AG09309 (cell line): Measurements from ENCODE around the gene TNNI2.
A peak's percentile ranks its signal among the peaks of the same experiment; 100 is the strongest.
"Not testable (repeated sequence)": the region's sequence is repeated elsewhere in the genome, so short reads cannot be mapped to it uniquely, and the experiment has no call there.

Source experiments
- DNase-seq: peaks from one replicate; pipeline ENCODE4 v3.0.0-alpha.2; 2010; ENCODE audit warnings: low read depth
- H3K4me3 ChIP-seq: 2 replicates; pipeline ENCODE4 v1.5.1; 2011; ENCODE audit warnings: mild to moderate bottlenecking, low read depth, low read length, moderate library complexity; ENCODE audit not compliant: control insufficient read depth
- CTCF ChIP-seq: IDR thresholded peaks from 2 replicates; pipeline ENCODE4 v1.5.1; 2011; ENCODE audit warnings: mild to moderate bottlenecking, low read depth, low read length, inconsistent platforms; ENCODE audit not compliant: insufficient read depth, control insufficient read depth; ENCODE audit errors: missing control alignments

Gene TNNI2

DNA sequence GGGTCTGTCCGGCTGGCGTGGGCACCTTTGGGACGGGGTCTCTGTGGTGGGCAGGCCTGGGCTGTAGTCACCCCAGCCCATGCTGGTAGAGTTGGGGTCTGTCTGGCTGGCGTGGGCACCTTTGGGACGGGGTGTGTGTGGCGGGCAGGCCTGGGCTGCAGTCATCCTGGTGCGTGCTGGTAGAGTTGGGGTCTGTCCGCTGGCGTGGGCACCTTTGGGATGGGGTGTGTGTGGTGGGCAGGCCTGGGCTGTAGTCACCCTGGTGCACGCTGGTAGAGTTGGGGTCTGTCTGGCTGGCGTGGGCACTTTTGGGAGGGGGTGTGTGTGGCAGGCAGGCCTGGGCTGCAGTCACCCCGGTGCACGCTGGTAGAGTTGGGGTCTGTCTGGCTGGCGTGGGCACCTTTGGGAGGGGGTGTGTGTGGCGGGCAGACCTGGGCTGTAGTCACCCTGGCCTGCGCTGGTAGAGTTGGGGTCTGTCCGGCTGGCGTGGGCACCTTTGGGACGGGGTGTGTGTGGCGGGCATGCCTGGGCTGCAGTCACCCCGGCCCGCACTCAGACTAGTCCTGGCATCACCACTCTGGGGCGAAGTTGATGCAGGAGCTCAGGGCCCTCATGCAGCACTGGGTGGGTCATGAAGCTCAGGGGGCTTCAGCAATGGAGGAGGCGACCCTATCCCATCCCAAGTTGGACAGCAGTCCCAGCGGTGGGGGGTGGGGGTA, 33.6 kb downstream of the TNNI2 start:
- DNase-seq, result no peak
- no peak overlapping the region for H3K4me3 ChIP-seq
- no peak for TF ChIP-seq CTCF

- H3K4me3 ChIP-seq, result no peak overlapping the region
- no peak for DNase-seq
- no peak for TF ChIP-seq CTCF
Observed at GRCh38 chr11:1873048-1873812, 34.4 kb downstream of the TNNI2 start.

GRCh38 chr11:1873813-1874150, 35.0 kb downstream of the TNNI2 start:
- DNase-seq, result not testable (repeated sequence)

DNA sequence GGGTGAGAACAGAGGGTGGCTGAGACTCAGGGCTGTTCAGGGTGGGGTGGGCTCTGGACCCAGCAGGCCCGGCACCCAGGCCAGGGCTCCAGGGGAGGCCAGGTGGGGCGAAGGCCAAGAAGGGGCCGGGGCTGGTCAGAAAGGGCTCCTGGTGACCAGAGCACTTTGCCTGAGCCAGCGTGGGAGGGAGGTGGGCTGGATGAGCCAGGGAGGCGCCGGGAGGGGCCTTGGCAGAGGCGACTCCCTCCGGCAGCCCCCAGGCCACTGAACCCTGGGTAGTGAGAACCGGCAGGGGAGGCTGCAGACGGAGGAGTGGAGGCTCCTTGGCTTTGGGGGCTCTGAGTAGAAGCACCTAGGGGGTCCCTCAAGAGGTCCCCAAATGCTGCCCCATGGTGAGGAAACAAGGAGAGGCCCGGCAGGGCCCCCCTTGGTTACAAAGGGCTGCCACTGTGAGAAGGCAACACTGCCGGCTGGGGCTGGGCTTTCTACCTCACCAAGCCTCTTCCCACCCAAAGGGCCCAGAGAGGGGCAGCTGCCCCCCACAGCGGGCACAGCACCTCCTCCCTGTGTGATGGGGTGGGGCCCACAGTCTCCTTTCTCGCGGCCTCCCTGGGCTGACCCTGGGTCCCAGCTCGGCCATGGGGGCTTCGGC, 35.8 kb downstream of the TNNI2 start:
- not testable (repeated sequence) for DNase-seq, H3K4me3 ChIP-seq

More at GRCh38 chr11:1873813-1874150, 35.0 kb downstream of the TNNI2 start:
- H3K4me3 ChIP-seq, result not testable (repeated sequence)

DNA sequence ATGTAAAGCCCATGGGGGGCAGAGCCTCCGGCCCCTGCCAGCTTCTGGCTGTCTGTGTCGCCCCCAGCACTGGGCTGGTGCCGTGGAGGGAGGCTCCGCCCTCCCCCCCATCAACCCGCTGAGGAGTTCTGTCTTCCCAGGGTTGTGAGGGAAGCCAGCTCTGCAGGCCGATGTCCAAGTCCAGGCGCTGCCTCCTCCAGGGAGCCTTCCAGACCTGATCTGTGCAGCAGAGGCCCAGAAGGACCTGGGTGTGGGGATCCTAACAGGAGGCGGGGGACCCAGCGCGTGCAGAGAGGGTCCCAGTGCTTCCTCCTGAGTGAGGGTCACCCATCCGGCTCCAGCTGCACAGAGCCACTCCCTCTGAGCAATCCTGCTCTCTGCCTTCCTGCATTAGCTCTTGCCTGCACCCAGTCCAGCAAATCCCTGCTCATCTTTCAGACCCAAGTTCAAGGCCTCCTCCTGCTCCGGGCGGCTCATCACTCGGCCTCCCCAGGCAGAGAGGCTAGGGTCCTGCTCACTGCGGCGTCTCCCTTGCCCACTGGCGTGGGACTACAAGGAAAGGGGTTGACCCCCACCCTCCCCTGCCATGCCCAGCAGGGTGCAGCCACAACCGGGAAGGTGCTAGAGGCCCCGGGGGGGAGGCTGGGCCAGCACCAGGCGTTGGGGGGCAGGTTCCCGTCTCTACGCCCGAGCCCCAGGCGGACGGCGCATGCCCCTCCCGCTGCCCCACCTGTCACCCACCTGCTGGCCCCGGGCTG, 36.5 kb downstream of the TNNI2 start:
- no peak overlapping the region for H3K4me3 ChIP-seq
- DNase-seq, result no peak
- TF ChIP-seq CTCF, result no peak

- DNase-seq, H3K4me3 ChIP-seq: not testable (repeated sequence)
Observed at GRCh38 chr11:1875851-1876301, 37.1 kb downstream of the TNNI2 start.

GRCh38 chr11:1876361-1877063, 37.7 kb downstream of the TNNI2 start:
- no peak overlapping the region for H3K4me3 ChIP-seq
- TF ChIP-seq CTCF, result peak; percentile 69
- no peak for DNase-seq
